ENCODE measurements around the gene ABCB11. TPM values are rescaled to one million over a fixed set of nuclear protein-coding genes. Genes with fewer than 3 reads are reported as not detected.

ABCB11 gene
- polyA plus RNA-seq, 1 of the 3 experiments (the other 2 are of a cell fraction) = not detected

DNA sequence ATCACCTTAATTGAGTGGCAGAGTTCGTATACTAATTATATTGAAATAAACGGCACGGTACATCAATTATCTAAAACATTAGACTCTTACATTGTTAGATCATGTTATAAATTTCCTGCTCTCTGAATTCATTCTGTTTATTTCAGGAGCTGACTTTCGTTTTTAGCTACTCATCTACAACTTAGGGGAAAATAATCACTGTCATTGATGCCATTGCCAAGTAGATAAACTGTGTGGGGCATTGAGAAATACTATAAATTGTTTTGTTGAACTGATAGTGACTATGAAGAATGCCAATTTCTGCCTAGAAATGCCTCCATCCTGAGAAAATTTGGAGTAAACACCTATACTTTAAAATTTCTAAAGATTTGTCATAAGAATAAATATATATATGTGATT, 17.5 kb downstream of the ABCB11 start (continued):
- no peak for TF ChIP-seq FOXJ3 (CRISPR knock-in tag; IDR thresholded peaks at IDR 0.05)

DNA sequence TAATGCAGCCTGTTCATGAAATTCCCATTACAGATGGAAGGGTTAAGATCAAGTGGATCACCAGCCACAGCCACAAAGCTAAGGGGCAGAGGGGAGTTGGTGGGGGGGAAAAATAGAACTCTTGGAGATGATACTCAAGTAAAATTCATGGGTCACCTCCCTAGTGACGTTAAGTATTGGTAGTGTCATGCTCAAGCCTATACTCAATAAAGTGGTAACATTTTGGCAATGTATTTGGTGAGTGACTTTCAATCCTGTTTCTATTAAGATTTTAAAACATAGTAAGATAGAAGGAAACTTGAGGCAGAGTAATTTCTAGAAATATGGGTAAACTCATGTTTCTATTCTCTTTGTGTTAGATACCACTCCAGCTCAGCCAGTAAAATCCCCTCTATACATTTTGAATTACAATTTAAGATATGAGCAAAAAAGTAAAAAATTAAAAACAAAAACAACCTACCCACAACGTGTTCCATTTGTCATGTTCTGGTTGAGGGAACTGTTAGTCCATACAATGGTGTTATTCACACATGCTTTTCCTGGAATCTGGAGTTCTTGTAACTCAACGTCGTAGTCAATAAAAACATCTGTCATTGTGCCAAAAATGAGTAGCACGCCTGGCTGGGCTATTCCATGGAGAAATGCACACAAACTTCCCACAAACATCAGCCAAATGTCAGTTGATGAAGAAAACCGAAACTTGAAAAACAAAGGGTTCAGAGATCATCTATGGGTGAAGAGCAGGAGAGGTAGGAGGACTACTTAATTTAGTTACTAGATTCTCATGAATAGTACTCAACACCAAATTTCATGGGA, 18.1 kb downstream of the ABCB11 start:
- no peaks in the 10 kb centered on the region for H3F3A ChIP-seq (replicated peaks; ENCODE audit: insufficient read depth)
- peaks cover 0 to 2% of the 10 kb centered on the region in 2 experiments; a peak in 1 of 4 replicates for H3K4me1 ChIP-seq (ENCODE audit: control insufficient read depth in 1 of 2, insufficient read depth in 2 of 2, low read depth in 1 of 2, low read length in 1 of 2)
- H4K20me1 ChIP-seq (ENCODE audit: insufficient read depth) = no peaks in the 10 kb centered on the region
- H3K9me3 ChIP-seq = no peaks in the 10 kb centered on the region
- no peaks in the 10 kb centered on the region for H3K27me3 ChIP-seq (ENCODE audit: insufficient read depth)
- no peak for DNase-seq
- H3K9me2 ChIP-seq = no peaks in the 10 kb centered on the region
- no peak overlapping the region for H2AFZ ChIP-seq (ENCODE audit: low read depth)
- H3K36me3 ChIP-seq (replicated peaks in 1 of 2; ENCODE audit: control insufficient read depth in 1 of 2, insufficient read depth in 2 of 2, low read length in 1 of 2) = no peaks in the 10 kb centered on the region
- CTCF ChIA-PET = interaction anchor here (0.5 kb wide), 1 partner anchor 307 kb away, joined by 4 read pairs; no protein-coding TSS in a partner anchor
- 50% methylated on average over 6 of the region's 6 CpGs for WGBS (ENCODE audit: low lambda C conversion rate)
- no peaks in the 10 kb centered on the region for H3K79me2 ChIP-seq (ENCODE audit: insufficient read depth)
- H3K27ac ChIP-seq (ENCODE audit: low read depth in 2 of 2, low read length in 1 of 2) = no peak overlapping the region
- H3K4me2 ChIP-seq = no peak overlapping the region
- no peak overlapping the region for H3K4me3 ChIP-seq (ENCODE audit: low read depth in 2 of 2, low read length in 1 of 2)
- TF ChIP-seq, protein P1, sequence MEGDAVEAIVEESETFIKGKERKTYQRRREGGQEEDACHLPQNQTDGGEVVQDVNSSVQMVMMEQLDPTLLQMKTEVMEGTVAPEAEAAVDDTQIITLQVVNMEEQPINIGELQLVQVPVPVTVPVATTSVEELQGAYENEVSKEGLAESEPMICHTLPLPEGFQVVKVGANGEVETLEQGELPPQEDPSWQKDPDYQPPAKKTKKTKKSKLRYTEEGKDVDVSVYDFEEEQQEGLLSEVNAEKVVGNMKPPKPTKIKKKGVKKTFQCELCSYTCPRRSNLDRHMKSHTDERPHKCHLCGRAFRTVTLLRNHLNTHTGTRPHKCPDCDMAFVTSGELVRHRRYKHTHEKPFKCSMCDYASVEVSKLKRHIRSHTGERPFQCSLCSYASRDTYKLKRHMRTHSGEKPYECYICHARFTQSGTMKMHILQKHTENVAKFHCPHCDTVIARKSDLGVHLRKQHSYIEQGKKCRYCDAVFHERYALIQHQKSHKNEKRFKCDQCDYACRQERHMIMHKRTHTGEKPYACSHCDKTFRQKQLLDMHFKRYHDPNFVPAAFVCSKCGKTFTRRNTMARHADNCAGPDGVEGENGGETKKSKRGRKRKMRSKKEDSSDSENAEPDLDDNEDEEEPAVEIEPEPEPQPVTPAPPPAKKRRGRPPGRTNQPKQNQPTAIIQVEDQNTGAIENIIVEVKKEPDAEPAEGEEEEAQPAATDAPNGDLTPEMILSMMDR (IDR thresholded peaks at IDR 0.05) = no peak
- TF ChIP-seq SMC3 (IDR thresholded peaks at IDR 0.05; ENCODE audit: low read depth, low read length) (no peak), FOSL2 (IDR thresholded peaks at IDR 0.05; ENCODE audit: borderline replicate concordance, low read depth) (no peak), RFX5 (IDR thresholded peaks at IDR 0.05; ENCODE audit: low read length) (no peak), USF1 (IDR thresholded peaks at IDR 0.05; ENCODE audit: borderline replicate concordance, low read depth) (no peak), RAD21 (IDR thresholded peaks at IDR 0.05; ENCODE audit: low read length) (no peak), FOXM1 (IDR thresholded peaks at IDR 0.05; ENCODE audit: low read depth) (no peak), POLR2AphosphoS5 (IDR thresholded peaks at IDR 0.05; ENCODE audit: low read depth, low read length) (no peak), MEF2A (IDR thresholded peaks at IDR 0.05; ENCODE audit: borderline replicate concordance, low read depth) (no peak), USF2 (IDR thresholded peaks at IDR 0.05; ENCODE audit: borderline replicate concordance, low read depth, low read length) (no peak), SIN3A (IDR thresholded peaks at IDR 0.05; ENCODE audit: borderline replicate concordance, low read depth, low read length) (no peak), GABPA (IDR thresholded peaks at IDR 0.05; ENCODE audit: low read depth) (no peak), RCOR1 (IDR thresholded peaks at IDR 0.05; ENCODE audit: low read length) (no peak), EZH2phosphoT487 (IDR thresholded peaks at IDR 0.05; ENCODE audit: borderline replicate concordance, low read depth) (no peak), TCF12 (IDR thresholded peaks at IDR 0.05) (no peak), EP300 (IDR thresholded peaks at IDR 0.05; ENCODE audit: borderline replicate concordance in 1 of 2, low read depth in 1 of 2, low read length in 1 of 2) (no peak), NRF1 (IDR thresholded peaks at IDR 0.05; ENCODE audit: low read depth, low read length) (no peak), CHD2 (IDR thresholded peaks at IDR 0.05; ENCODE audit: low read length, partially characterized antibody) (no peak)
- TF ChIP-seq, protein P2, sequence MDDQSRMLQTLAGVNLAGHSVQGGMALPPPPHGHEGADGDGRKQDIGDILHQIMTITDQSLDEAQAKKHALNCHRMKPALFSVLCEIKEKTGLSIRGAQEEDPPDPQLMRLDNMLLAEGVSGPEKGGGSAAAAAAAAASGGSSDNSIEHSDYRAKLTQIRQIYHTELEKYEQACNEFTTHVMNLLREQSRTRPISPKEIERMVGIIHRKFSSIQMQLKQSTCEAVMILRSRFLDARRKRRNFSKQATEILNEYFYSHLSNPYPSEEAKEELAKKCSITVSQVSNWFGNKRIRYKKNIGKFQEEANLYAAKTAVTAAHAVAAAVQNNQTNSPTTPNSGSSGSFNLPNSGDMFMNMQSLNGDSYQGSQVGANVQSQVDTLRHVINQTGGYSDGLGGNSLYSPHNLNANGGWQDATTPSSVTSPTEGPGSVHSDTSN (IDR thresholded peaks at IDR 0.05) = no peak
- no peak overlapping the region for H3K9ac ChIP-seq
- POLR2A ChIA-PET = no interaction called here

Data from SK-N-SH (cell line).